ENCODE measurements around the gene VPS4B.

DNA sequence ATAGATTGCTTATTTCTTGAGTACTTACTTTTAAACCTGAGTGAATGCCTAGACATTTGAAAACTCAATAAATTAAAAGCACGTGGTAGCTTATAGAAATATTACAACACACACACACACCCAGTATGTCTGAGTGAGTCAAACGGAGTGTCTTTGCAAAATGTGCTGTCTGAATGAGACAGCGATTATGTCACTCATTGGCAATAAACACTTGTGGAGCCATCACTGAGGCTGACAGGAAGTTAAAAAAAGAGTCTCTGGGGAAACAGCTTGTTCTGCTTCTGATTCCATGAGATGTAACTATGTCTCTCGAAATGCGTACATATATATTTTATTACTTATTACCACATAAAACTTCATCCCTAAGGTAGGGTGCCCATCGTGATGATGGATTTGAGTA, 22.3 kb upstream of the VPS4B start:
- TF ChIP-seq, protein P1, sequence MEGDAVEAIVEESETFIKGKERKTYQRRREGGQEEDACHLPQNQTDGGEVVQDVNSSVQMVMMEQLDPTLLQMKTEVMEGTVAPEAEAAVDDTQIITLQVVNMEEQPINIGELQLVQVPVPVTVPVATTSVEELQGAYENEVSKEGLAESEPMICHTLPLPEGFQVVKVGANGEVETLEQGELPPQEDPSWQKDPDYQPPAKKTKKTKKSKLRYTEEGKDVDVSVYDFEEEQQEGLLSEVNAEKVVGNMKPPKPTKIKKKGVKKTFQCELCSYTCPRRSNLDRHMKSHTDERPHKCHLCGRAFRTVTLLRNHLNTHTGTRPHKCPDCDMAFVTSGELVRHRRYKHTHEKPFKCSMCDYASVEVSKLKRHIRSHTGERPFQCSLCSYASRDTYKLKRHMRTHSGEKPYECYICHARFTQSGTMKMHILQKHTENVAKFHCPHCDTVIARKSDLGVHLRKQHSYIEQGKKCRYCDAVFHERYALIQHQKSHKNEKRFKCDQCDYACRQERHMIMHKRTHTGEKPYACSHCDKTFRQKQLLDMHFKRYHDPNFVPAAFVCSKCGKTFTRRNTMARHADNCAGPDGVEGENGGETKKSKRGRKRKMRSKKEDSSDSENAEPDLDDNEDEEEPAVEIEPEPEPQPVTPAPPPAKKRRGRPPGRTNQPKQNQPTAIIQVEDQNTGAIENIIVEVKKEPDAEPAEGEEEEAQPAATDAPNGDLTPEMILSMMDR (conservative IDR thresholded peaks at IDR 0.05), result no peak
- no peak for TF ChIP-seq EZH2 (IDR thresholded peaks at IDR 0.05; ENCODE audit: low read depth)

Measured in PC-9 (cell line).